ENCODE measurements around the gene ETV3.

ETV3 gene

DNA sequence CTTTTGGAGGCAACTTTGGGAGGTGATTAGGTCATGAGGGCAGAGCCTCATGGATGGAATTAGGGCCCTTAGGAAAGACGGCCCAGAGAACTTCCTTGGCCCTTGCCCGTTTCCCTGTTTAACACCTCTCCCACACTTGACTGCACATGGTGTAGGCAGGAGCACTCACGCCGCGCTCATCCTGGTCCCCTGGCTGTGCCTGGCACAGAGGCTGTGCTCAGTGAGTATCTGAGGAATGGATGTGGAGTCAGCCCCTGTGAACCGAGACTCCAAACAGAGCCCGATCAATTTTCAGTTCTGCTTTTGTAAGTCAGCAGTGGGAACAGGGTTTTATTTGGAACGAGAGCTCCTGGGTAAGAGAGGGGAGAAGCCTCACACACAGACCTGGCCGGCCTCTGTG lies 29.8 kb upstream of the ETV3 start:
- H3K27ac ChIP-seq, result no peak overlapping the region
- TF ChIP-seq, protein P1, sequence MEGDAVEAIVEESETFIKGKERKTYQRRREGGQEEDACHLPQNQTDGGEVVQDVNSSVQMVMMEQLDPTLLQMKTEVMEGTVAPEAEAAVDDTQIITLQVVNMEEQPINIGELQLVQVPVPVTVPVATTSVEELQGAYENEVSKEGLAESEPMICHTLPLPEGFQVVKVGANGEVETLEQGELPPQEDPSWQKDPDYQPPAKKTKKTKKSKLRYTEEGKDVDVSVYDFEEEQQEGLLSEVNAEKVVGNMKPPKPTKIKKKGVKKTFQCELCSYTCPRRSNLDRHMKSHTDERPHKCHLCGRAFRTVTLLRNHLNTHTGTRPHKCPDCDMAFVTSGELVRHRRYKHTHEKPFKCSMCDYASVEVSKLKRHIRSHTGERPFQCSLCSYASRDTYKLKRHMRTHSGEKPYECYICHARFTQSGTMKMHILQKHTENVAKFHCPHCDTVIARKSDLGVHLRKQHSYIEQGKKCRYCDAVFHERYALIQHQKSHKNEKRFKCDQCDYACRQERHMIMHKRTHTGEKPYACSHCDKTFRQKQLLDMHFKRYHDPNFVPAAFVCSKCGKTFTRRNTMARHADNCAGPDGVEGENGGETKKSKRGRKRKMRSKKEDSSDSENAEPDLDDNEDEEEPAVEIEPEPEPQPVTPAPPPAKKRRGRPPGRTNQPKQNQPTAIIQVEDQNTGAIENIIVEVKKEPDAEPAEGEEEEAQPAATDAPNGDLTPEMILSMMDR (conservative IDR thresholded peaks at IDR 0.05), result no peak

DNA sequence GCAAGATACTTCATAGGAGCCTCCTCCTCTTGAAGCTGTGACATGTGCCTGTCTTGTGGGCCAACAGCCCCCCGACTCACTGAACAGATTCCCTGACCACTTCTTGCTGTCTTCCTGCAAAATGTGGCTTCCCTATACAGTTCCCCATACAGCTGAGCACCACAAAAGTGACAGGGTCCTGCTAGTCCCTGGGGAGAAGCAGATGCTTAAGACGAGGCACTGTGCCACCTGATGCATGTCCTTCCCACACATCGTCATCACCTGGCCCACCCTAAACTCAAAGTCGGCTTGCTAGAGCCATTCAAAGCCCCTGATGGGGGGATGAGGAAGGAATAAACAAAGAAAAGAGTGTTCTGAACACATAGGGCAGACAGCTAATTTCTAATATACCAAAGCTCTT lies 29.2 kb upstream of the ETV3 start:
- no peak overlapping the region for H3K27ac ChIP-seq
- TF ChIP-seq, protein P1 (conservative IDR thresholded peaks at IDR 0.05), result no peak

DNA sequence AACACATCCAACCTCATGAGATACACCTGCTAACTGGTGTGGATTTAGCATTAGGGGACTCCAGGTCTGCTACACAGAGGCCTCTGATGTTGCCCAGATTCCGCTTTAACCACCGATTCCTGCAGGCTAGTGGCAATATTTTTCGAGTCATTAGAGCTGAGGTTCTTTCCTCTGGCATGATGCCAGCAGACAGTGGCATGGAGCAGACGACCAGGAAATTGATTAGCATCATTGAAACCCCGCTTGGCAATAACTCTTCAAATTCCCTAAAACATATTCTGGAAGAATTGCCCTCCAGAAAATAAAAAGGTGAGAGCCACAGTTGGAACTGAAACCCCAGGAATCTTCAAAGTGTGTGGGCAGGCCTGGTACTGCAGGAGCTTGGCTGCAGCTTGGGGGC lies 28.4 kb upstream of the ETV3 start:
- TF ChIP-seq, protein P1 (conservative IDR thresholded peaks at IDR 0.05), result no peak
- no peak overlapping the region for H3K27ac ChIP-seq

DNA sequence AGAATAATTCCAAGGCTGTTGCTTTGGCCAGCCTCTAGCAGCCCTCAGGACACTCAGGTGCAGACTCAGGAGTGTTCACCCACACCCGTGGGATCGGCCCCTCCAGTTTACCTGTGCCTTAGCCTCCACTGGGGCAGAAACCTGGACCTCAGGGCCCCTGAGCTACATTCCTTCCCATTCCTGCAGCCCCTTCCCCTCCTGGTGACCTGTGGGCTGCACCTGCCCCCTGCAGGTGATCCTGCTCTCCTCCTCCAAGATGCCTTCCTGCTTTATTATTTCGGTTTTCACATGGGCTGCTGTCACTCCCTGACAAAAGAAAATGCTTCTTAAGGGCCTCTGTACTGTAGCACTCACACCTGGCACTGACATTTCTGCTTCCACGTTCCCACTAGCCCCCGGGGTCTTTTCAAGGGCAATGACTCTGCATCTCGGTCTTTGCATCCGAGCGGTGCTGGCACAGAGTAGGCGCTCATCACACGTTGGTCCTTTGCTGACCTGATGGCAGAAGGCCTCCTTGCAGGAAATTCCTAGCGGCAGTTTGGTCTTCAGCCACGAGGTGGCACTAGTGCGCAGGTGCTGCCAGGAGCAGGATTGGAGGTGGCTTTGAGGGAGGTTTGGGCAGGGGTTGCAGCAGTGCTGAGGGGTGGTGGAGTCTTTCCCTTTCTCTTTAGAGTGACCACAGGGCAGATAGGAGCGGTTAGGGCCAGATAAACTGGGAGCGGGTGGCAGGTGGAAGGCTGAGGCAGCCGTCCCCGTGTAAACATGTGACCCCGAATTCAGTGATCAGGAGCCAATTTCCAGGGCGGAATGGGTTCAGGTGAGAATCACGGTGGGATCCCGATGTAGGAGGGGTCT lies 25.3 kb upstream of the ETV3 start:
- no peak overlapping the region; the same call in 1 of the 2 replicates for H3K27ac ChIP-seq
- TF ChIP-seq, protein P1 (conservative IDR thresholded peaks at IDR 0.05), result peak; percentile 97

DNA sequence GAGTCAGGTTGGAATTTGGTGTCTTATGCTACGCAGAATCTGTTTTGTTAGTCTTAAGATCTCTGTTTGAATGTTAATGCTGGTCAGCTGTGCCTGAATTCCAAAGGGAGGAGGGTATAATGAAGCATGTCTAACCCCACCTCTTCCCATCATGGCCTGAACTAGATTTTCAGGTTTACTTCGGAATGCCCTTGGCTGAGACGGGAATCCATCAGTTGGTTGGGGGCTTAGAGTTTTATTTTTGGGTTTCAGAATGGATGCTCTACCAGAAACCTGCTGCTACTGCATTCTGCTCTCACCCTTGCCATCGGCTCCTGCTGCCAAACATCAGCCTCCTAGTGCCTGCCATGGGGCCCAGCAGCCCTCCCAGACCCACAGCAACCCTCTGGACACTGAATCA lies 24.1 kb upstream of the ETV3 start:
- TF ChIP-seq, protein P1 (conservative IDR thresholded peaks at IDR 0.05), result no peak

DNA sequence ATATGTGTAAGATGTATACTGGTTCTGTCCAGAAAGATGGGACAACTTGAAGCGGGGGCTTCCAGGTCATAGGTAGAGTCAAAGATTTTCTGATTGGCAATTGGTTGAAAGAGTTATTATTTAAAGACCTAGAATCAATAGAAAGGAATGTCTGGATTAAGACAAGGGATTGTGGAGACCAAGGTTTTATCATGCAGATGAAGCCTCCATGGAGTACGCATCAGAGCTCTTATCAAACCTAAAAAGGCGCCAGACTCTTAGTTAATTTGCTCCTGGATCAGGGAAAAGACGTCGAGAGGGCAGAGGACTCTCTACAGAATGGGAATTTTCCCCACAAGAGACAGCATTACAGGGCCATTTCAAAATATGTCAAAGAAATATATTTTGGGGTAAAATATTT lies 23.7 kb upstream of the ETV3 start:
- H3K27ac ChIP-seq, result no peak overlapping the region
- TF ChIP-seq, protein P1 (conservative IDR thresholded peaks at IDR 0.05), result no peak

More for the DNA sequence above, 24.1 kb upstream of the ETV3 start:
- H3K27ac ChIP-seq, result no peak overlapping the region

DNA sequence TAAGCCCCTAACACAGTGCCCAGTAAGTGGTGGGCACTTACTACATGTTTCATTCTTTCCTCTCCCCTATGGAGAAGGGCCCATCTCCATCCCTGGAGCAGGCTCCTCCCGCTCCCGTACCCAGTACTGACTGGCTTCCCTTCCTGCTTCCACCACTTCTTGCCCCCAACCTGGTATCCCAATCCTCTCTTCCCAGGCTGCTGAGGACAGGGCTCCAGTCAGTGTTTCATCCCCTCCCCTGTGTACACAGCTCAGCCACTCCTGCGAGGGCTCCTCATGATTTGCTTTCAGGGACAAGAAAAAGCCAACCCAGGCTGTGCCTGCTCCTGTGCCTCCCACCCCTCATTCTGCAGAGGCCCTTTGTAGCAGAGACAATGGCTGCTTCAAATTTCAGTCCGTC lies 20.8 kb upstream of the ETV3 start:
- TF ChIP-seq, protein P1 (conservative IDR thresholded peaks at IDR 0.05), result no peak
- H3K27ac ChIP-seq, result no peak overlapping the region
